ENCODE measurements around the gene SERTAD4. TPM values are rescaled to one million over a fixed set of nuclear protein-coding genes. Genes with fewer than 3 reads are reported as not detected.

Gene SERTAD4
- total RNA-seq, 4 donors from 2014 or later: 2.9 to 3.3 (median 3.0) TPM

GRCh38 chr1:210257698-210258529 lies 25.3 kb downstream of the SERTAD4 start:
- Histone ChIP-seq H3K27me3 (no peaks in the 10 kb centered on the region), H3K9me3 (no peaks in the 10 kb centered on the region), H3K4me1 (peaks cover 0 to 58% (median 9%) of the 10 kb centered on the region in 3 donors), H3K4me3 (no peak overlapping the region), H3K27ac (no peak overlapping the region), H3K36me3 (no peaks in the 10 kb centered on the region)
- 76 to 80% methylated on average over 3 to 7 of the region's 13 CpGs for WGBS, 2 donors (ENCODE audit: low coverage in 1 of 2)
- no peak for TF ChIP-seq EP300 (IDR thresholded peaks at IDR 0.05)
- TF ChIP-seq POLR2A (IDR thresholded peaks at IDR 0.05): no peak
- TF ChIP-seq CTCF (IDR thresholded peaks at IDR 0.05): no peak
- TF ChIP-seq POLR2AphosphoS5 (IDR thresholded peaks at IDR 0.05): no peak
- ATAC-seq: no peak

- H3K4me3 ChIP-seq: no peak overlapping the region
- ATAC-seq: no peak
- no peaks in the 10 kb centered on the region for H3K9me3 ChIP-seq
- no peaks in the 10 kb centered on the region for H3K36me3 ChIP-seq
- TF ChIP-seq CTCF (IDR thresholded peaks at IDR 0.05) (no peak), POLR2AphosphoS5 (IDR thresholded peaks at IDR 0.05) (no peak)
- H3K27ac ChIP-seq: no peak overlapping the region
- peaks cover 0 to 68% (median 11%) of the 10 kb centered on the region in 3 donors for H3K4me1 ChIP-seq
- no peaks in the 10 kb centered on the region for H3K27me3 ChIP-seq
- WGBS, 2 donors (ENCODE audit: low coverage in 1 of 2): 40% methylated on average over 2 of the region's 4 CpGs; no CpG with 5 or more reads in 1 of the 2 donors
Observed at GRCh38 chr1:210259561-210259960, 27.0 kb downstream of the SERTAD4 start.

GRCh38 chr1:210260096-210260495 lies 27.5 kb downstream of the SERTAD4 start:
- Histone ChIP-seq H3K4me3 (no peak overlapping the region), H3K27ac (no peak overlapping the region), H3K36me3 (no peaks in the 10 kb centered on the region), H3K9me3 (no peaks in the 10 kb centered on the region), H3K27me3 (no peaks in the 10 kb centered on the region), H3K4me1 (peaks cover 0 to 74% (median 11%) of the 10 kb centered on the region in 3 donors)
- 68 to 88% methylated on average over 2 to 4 of the region's 4 CpGs for WGBS, 2 donors (ENCODE audit: low coverage in 1 of 2)
- ATAC-seq: no peak
- TF ChIP-seq CTCF (IDR thresholded peaks at IDR 0.05): no peak
- no peak for TF ChIP-seq POLR2A (IDR thresholded peaks at IDR 0.05)
- TF ChIP-seq EP300 (IDR thresholded peaks at IDR 0.05): no peak
- no peak for TF ChIP-seq POLR2AphosphoS5 (IDR thresholded peaks at IDR 0.05)

- no peak for TF ChIP-seq CTCF (IDR thresholded peaks at IDR 0.05)
- peak; percentile 33 for TF ChIP-seq POLR2AphosphoS5 (IDR thresholded peaks at IDR 0.05)
- no peak for TF ChIP-seq POLR2A (IDR thresholded peaks at IDR 0.05)
- TF ChIP-seq EP300 (IDR thresholded peaks at IDR 0.05): no peak
- H3K27ac ChIP-seq: peak overlapping the region; percentile 8 to 75 (median 70)
- no peaks in the 10 kb centered on the region for H3K27me3 ChIP-seq
- H3K4me1 ChIP-seq: peaks cover 0 to 83% (median 18%) of the 10 kb centered on the region in 3 donors
- ATAC-seq: peak; percentile 53
- H3K4me3 ChIP-seq: no peak overlapping the region
- 4 to 11% methylated on average over 6 of the region's 8 CpGs for WGBS, 2 donors (ENCODE audit: low coverage in 1 of 2)
- no peaks in the 10 kb centered on the region for H3K36me3 ChIP-seq
- H3K9me3 ChIP-seq: no peaks in the 10 kb centered on the region
Observed at GRCh38 chr1:210262167-210262896, 29.7 kb downstream of the SERTAD4 start.
